Brain microvascular endothelial cell (primary cell): ENCODE measurements around the gene ITPR2.

ENCODE experiments used
- DNase-seq: peaks from one replicate; pipeline ENCODE4 v3.0.0-alpha.2; 2020
- H3K27ac ChIP-seq: fragments of 250-450 bp; sonication (Bioruptor Pico); 2 replicates; pipeline ENCODE4 v1.5.1; 2020; ENCODE audit warnings: mild to moderate bottlenecking, moderate library complexity
- H3K27me3 ChIP-seq: fragments of 250-450 bp; sonication (Bioruptor Pico); replicated peaks from 2 replicates; pipeline ENCODE4 v1.5.1; 2020; ENCODE audit warnings: mild to moderate bottlenecking
- H3K36me3 ChIP-seq: fragments of 250-450 bp; sonication (Bioruptor Pico); replicated peaks from 2 replicates; pipeline ENCODE4 v1.5.1; 2020; ENCODE audit warnings: mild to moderate bottlenecking
- H3K4me3 ChIP-seq: 2 replicates; pipeline ENCODE4 v1.5.1; 2011; ENCODE audit warnings: low read depth, mild to moderate bottlenecking, control low read depth, low read length, moderate library complexity
- in situ Hi-C: cut with HindIII; loops from 2 replicates; pipeline ENCODE4 v1.10.0; 2017; ENCODE audit warnings: low sequenced_read_pairs, low pct_ligation_motif_present
- TF ChIP-seq, protein P1 (sequence below): IDR thresholded peaks from 2 replicates; pipeline ENCODE4 v1.5.1; 2011; ENCODE audit warnings: low read depth, mild to moderate bottlenecking, moderate library complexity, low read length, control low read depth, inconsistent platforms; ENCODE audit errors: missing control alignments

Gene ITPR2

DNA sequence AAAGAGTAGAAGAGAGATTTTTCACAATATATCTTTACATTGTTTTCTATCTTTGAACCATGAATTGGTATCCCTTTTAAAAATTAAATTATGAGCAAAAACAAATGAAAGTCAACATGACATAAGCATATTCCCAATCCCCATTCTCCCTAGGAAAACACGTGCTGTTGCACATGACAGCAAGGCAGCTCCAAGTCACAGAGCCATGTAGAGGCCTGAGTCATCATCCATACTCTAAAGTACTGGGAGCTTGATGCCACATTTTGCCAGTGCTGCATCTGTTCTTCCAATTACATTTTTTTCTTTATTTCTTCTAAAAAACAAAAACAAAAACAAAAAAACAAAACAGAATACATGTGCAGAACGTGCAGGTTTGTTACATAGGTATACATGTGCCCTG is 115.2 kb downstream of the ITPR2 start:
- H3K27me3 ChIP-seq: no peaks in the 10 kb centered on the region
- in situ Hi-C loops: no loop called here
- no peak for DNase-seq

DNA sequence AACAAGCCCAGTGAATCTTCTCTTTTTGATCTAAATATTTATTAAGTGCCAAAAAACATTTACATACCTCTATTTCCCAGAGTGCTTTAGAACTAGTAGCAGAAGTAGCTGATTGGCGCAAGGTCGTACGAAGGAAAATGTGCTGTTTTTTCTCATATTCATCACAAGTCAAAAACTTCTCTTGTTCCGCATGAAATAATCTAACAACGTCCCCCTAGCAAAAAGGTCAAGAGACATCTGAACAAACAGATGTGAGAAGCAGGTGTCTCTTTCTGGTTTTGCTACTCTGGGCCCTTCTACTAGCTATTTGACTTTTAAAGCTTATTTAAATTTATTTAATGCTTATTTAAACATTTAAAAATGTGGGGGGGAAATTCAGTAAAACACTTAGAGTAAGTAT is 117.8 kb downstream of the ITPR2 start:
- H3K4me3 ChIP-seq: no peak overlapping the region
- TF ChIP-seq, protein P1, sequence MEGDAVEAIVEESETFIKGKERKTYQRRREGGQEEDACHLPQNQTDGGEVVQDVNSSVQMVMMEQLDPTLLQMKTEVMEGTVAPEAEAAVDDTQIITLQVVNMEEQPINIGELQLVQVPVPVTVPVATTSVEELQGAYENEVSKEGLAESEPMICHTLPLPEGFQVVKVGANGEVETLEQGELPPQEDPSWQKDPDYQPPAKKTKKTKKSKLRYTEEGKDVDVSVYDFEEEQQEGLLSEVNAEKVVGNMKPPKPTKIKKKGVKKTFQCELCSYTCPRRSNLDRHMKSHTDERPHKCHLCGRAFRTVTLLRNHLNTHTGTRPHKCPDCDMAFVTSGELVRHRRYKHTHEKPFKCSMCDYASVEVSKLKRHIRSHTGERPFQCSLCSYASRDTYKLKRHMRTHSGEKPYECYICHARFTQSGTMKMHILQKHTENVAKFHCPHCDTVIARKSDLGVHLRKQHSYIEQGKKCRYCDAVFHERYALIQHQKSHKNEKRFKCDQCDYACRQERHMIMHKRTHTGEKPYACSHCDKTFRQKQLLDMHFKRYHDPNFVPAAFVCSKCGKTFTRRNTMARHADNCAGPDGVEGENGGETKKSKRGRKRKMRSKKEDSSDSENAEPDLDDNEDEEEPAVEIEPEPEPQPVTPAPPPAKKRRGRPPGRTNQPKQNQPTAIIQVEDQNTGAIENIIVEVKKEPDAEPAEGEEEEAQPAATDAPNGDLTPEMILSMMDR: no peak
- no peaks in the 10 kb centered on the region for H3K27me3 ChIP-seq
- no peak overlapping the region for H3K27ac ChIP-seq
- in situ Hi-C loops: no loop called here
- H3K36me3 ChIP-seq: no peaks in the 10 kb centered on the region
- DNase-seq: no peak

More for the DNA sequence above, 115.2 kb downstream of the ITPR2 start:
- no peak overlapping the region for H3K4me3 ChIP-seq
- H3K36me3 ChIP-seq: no peaks in the 10 kb centered on the region
- TF ChIP-seq, protein P1: no peak
- no peak overlapping the region for H3K27ac ChIP-seq

DNA sequence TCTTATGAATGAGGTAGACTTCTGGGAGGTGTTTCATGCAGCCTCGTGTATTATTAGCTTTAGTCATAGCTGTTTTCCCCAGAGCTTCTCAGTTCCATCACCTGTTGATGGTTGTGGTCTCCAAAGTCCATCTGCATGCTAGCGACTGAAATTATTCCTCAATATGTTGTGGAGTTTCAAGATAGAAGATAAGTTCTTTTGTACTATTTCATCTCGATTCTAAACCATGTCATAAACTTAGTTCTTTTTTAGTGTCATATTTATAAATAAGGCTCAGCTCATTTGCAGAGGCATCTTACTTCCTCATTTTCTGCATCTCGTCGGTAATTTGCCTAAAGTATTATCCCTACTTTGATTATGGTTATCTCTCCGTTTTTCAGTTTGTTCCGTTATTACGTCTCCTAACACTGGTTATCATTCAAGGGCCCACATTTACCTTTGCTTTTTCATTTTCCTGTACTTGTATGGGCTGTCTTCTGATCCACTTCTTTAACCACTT is 119.1 kb downstream of the ITPR2 start:
- Histone ChIP-seq H3K27me3 (no peaks in the 10 kb centered on the region), H3K27ac (no peak overlapping the region), H3K36me3 (no peaks in the 10 kb centered on the region), H3K4me3 (no peak overlapping the region)
- no peak for DNase-seq
- in situ Hi-C loops: no loop called here
- TF ChIP-seq, protein P1: no peak

DNA sequence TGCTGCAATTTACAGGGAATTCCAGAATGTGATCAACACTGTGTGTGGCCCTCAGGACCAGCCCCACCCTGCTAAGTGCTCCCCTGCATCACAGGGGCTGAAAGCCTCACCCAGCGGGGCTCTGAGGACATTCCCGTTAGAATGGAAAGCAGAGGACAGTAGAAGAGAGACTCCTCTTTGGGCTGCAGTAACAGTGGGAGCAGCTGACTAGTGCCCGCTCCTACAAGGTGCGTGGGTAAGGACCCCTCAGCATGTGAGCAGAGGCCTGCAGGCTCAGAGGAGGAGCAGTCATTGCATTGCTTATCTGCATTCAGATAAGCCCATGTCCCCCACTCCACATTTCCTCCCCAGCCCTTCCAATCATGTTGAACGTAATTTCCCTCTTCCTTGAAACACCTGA is 120.1 kb downstream of the ITPR2 start:
- Histone ChIP-seq H3K27me3 (no peaks in the 10 kb centered on the region), H3K4me3 (no peak overlapping the region), H3K27ac (no peak overlapping the region), H3K36me3 (no peaks in the 10 kb centered on the region)
- TF ChIP-seq, protein P1: no peak
- DNase-seq: no peak
- in situ Hi-C loops: no loop called here

DNA sequence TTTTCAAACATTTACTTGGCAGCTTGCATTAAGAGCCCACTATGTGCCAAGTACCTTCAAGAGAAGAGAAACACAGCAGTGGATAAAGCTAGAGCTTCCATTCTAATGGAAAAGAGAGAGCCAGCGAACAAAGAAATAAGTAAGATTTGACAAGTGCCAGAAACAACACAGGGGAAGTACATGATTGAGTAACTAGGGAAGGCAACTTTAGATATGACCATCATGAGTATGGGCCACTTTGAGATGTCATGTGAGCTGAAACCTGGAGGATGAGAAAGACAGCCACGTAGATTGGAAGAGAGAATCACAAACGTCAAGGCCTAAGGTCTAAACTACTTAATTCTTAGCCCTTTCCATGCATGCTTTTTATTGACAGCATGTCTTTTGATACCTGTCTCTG is 121.4 kb downstream of the ITPR2 start:
- TF ChIP-seq, protein P1: no peak
- Histone ChIP-seq H3K27ac (no peak overlapping the region), H3K27me3 (no peaks in the 10 kb centered on the region), H3K4me3 (no peak overlapping the region), H3K36me3 (no peaks in the 10 kb centered on the region)
- no peak for DNase-seq
- in situ Hi-C loops: no loop called here

DNA sequence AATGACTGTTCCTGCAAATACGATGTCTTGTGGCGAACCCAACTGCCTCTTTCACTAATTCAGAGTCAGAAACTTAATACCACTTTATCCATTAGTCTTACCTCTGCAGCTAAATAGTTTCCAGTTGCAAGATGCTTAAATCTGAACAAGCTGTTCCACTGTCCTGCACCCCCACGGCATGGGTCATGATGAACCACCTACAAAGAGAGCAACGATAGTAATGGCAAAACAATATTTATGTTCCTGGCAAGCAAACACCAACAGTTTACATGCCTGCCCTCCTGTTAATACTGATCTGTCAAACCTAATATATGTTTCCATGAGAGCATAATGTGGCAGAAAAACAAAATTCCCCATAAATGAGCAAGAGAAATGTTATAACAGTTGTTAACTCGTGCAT is 121.9 kb downstream of the ITPR2 start:
- H3K36me3 ChIP-seq: no peaks in the 10 kb centered on the region
- no peaks in the 10 kb centered on the region for H3K27me3 ChIP-seq
- in situ Hi-C loops: no loop called here
- DNase-seq: no peak
- TF ChIP-seq, protein P1: no peak
- no peak overlapping the region for H3K4me3 ChIP-seq
- no peak overlapping the region for H3K27ac ChIP-seq
